B cell (primary cell): Measurements from ENCODE around the gene IRS4. TPM values are rescaled to one million over a fixed set of nuclear protein-coding genes. Genes with fewer than 3 reads are reported as not detected.

Source experiments
- ATAC-seq: fragments of 200-7000 bp; cut with Tn5 transposase; one replicate; pipeline ENCODE4 v1.10.0; 2021; ENCODE audit warnings: low read depth, mild to moderate bottlenecking, moderate number of reproducible peaks, moderate library complexity
- CTCF ChIA-PET: fragments of 350-600 bp; sonication (Branson Sonifier 250); formaldehyde crosslinking; loops from one replicate; lab custom pipeline; 2021; ENCODE audit warnings: antibody characterized with exemption, inconsistent platforms; lab: Charles Lee
- POLR2A ChIA-PET: fragments of 350-600 bp; sonication (Branson Sonifier 250); formaldehyde crosslinking; loops from one replicate; lab custom pipeline; 2021; ENCODE audit warnings: antibody characterized with exemption; lab: Charles Lee
- DNase-seq: peaks from one replicate; pipeline ENCODE4 v3.0.0; 2013
- H2AFZ ChIP-seq: 2 replicates; pipeline ENCODE4 v1.6.1; 2012; ENCODE audit warnings: mild to moderate bottlenecking, low read depth, low read length; ENCODE audit not compliant: insufficient read depth, poor library complexity, severe bottlenecking
- H3K27ac ChIP-seq, 2 donors: 1 replicate in 1 of 2; 2 replicates in 1 of 2; pipeline ENCODE4 v1.5.1; 2012 to 2013; ENCODE audit warnings: low read length in 2 of 2, mild to moderate bottlenecking in 2 of 2, moderate library complexity in 1 of 2
- H3K27me3 ChIP-seq, 4 experiments: fragments of 200-600 bp in 1 of 4; sonication (generic) in 1 of 4; replicated peaks in 1 of 4; 1 replicate in 2 of 4; 2 replicates in 2 of 4; pipeline versions ENCODE4 v1.6.1 to v1.7.0; 2013 to 2016; ENCODE audit warnings: low read length in 3 of 4, mild to moderate bottlenecking in 2 of 4, mixed read lengths in 1 of 4, moderate library complexity in 1 of 4; ENCODE audit not compliant: insufficient read depth in 4 of 4, control insufficient read depth in 3 of 4; ENCODE audit errors: control extremely low read depth in 1 of 4
- H3K36me3 ChIP-seq, 2 experiments: replicated peaks in 1 of 2; 1 replicate in 1 of 2; 2 replicates in 1 of 2; pipeline versions ENCODE4 v1.6.1 to v1.7.1; 2013; ENCODE audit warnings: low read length in 1 of 2; ENCODE audit not compliant: insufficient read depth in 2 of 2, control insufficient read depth in 1 of 2; ENCODE audit errors: control extremely low read depth in 1 of 2, extremely low read depth in 1 of 2
- H3K4me1 ChIP-seq, 2 donors: fragments of 200-600 bp in 1 of 2; sonication (generic) in 1 of 2; 1 replicate in 1 of 2; 2 replicates in 1 of 2; pipeline versions ENCODE4 v1.5.1 to v1.6.1; 2013 to 2017; ENCODE audit warnings: low read length in 2 of 2; ENCODE audit not compliant: control insufficient read depth in 2 of 2, insufficient read depth in 2 of 2
- H3K4me2 ChIP-seq: replicated peaks from 2 replicates; pipeline ENCODE3; 2012; ENCODE audit warnings: mild to moderate bottlenecking, low read depth, low read length; ENCODE audit not compliant: poor library complexity, severe bottlenecking
- H3K4me3 ChIP-seq, 5 experiments: fragments of 200-600 bp in 1 of 5; sonication (generic) in 1 of 5; 1 replicate in 3 of 5; 2 replicates in 2 of 5; pipeline versions ENCODE4 v1.5.1 to v1.7.0; 2011 to 2016; ENCODE audit warnings: low read length in 4 of 5, mild to moderate bottlenecking in 4 of 5, low read depth in 2 of 5, control low read depth in 1 of 5, moderate library complexity in 1 of 5; ENCODE audit not compliant: insufficient read depth in 1 of 5; ENCODE audit errors: control extremely low read depth in 1 of 5, extremely low read depth in 1 of 5
- H3K79me2 ChIP-seq: fragments of 200-600 bp; sonication (generic); one replicate; pipeline ENCODE4 v1.6.0; 2016; ENCODE audit warnings: low read length; ENCODE audit not compliant: control insufficient read depth, insufficient read depth
- H3K9ac ChIP-seq: fragments of 200-600 bp; sonication (generic); 2 replicates; pipeline ENCODE4 v1.6.1; 2017; ENCODE audit warnings: mild to moderate bottlenecking, low read length, moderate library complexity
- H3K9me3 ChIP-seq, 3 donors: one replicate each; pipeline versions ENCODE4 v1.6.1 to v1.7.1; 2013; ENCODE audit warnings: low read length in 2 of 3; ENCODE audit not compliant: control insufficient read depth in 2 of 3, insufficient read depth in 1 of 3; ENCODE audit errors: control extremely low read depth in 1 of 3
- H4K20me1 ChIP-seq: 2 replicates; pipeline ENCODE4 v1.6.0; 2012; ENCODE audit warnings: mild to moderate bottlenecking, low read length; ENCODE audit not compliant: insufficient read depth, control insufficient read depth, poor library complexity, severe bottlenecking
- H3K27ac Mint-ChIP-seq: one replicate; pipeline ENCODE4 v1.8.0; 2021; ENCODE audit warnings: mixed read lengths
- H3K27me3 Mint-ChIP-seq: one replicate; pipeline ENCODE4 v1.8.0; 2021; ENCODE audit warnings: mixed read lengths
- H3K4me1 Mint-ChIP-seq: one replicate; pipeline ENCODE4 v1.8.0; 2021; ENCODE audit warnings: mixed read lengths
- H3K4me3 Mint-ChIP-seq: one replicate; pipeline ENCODE4 v1.8.0; 2021; ENCODE audit warnings: mixed read lengths
- H3K9me3 Mint-ChIP-seq: one replicate; pipeline ENCODE4 v1.8.0; 2022; ENCODE audit warnings: mixed read lengths; ENCODE audit not compliant: insufficient read depth
- EZH2 ChIP-seq: IDR thresholded peaks from 2 replicates; pipeline ENCODE4 v1.6.1; 2012; ENCODE audit warnings: borderline replicate concordance, low read depth, mild to moderate bottlenecking, moderate library complexity, low read length; ENCODE audit not compliant: insufficient read depth, poor library complexity, severe bottlenecking
- WGBS: methylation state at CpG from one replicate; pipeline ENCODE4 v1.1.5; 2013; ENCODE audit warnings: missing lambda C conversion rate; ENCODE audit not compliant: insufficient coverage; 5-methylcytosine and 5-hydroxymethylcytosine counted together
- intact Hi-C: fragments of 100-400 bp; cut with micrococcal nuclease; formaldehyde crosslinking; loops from one replicate; pipeline ENCODE4 v1.10.0; 2022
- polyA plus RNA-seq: library from polyadenylated mRNA; depleted of rRNA; stranded (reverse); fragments of >200 nt; gene quantifications from 2 replicates; pipeline ENCODE4 v1.2.3, GENCODE V29; 2012
- total RNA-seq, 2 donors: library from RNA; stranded (reverse); fragments of 120-200 nt in 1 of 2; gene quantifications; 1 replicate in 1 of 2; 2 replicates in 1 of 2; pipeline versions ENCODE4 v1.2.3 to v1.2.4, GENCODE V29; 2013 to 2022
- TF ChIP-seq, protein P1 (sequence below): fragments of 200-600 bp; IDR thresholded peaks from one replicate; pipeline ENCODE4 v1.8.0; 2022; ENCODE audit warnings: antibody characterized with exemption, mild to moderate bottlenecking

Gene IRS4
- total and polyA plus RNA-seq, 2 donors (not counting 1 experiment from before 2014, with no cell fraction given), result not detected

DNA sequence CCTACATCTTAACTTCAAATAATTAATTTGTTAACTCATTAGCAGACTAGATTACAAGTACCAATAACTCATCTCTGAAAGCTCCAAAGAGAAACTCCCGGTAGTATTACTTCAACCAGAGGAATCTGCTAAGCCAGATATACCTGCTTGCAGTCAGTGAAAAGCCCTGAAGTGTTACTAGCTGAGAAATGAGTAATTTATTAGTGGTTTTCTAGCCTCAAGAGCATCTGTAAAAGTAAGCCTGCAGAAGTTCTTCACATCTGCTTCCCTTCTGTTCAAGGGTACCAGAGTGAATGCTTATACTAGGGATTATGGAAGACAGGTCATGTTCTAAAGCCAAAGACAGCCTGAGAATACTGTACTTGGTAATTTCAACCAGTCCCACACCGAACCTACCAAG, 34.7 kb downstream of the IRS4 start:
- H3K4me2 ChIP-seq, result no peak overlapping the region
- H3K4me1 ChIP-seq, result no peaks in the 10 kb centered on the region
- H3K9me3 ChIP-seq, result no peaks in the 10 kb centered on the region
- Mint-ChIP-seq H3K27ac (no peak overlapping the region), H3K9me3 (no peaks in the 10 kb centered on the region), H3K4me1 (no peaks in the 10 kb centered on the region), H3K4me3 (no peak overlapping the region), H3K27me3 (no peaks in the 10 kb centered on the region)
- TF ChIP-seq, protein P1, sequence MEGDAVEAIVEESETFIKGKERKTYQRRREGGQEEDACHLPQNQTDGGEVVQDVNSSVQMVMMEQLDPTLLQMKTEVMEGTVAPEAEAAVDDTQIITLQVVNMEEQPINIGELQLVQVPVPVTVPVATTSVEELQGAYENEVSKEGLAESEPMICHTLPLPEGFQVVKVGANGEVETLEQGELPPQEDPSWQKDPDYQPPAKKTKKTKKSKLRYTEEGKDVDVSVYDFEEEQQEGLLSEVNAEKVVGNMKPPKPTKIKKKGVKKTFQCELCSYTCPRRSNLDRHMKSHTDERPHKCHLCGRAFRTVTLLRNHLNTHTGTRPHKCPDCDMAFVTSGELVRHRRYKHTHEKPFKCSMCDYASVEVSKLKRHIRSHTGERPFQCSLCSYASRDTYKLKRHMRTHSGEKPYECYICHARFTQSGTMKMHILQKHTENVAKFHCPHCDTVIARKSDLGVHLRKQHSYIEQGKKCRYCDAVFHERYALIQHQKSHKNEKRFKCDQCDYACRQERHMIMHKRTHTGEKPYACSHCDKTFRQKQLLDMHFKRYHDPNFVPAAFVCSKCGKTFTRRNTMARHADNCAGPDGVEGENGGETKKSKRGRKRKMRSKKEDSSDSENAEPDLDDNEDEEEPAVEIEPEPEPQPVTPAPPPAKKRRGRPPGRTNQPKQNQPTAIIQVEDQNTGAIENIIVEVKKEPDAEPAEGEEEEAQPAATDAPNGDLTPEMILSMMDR, result no peak
- no peak for TF ChIP-seq EZH2
- WGBS, result no CpG with 5 or more reads among the region's 2 CpGs
- no peaks in the 10 kb centered on the region for H4K20me1 ChIP-seq
- intact Hi-C loops, result no loop called here
- ATAC-seq (no peak), DNase-seq (no peak)
- no peaks in the 10 kb centered on the region for H3K79me2 ChIP-seq
- no peaks in the 10 kb centered on the region for H3K36me3 ChIP-seq
- CTCF ChIA-PET, result no interaction called here
- H3K4me3 ChIP-seq, result no peak overlapping the region
- POLR2A ChIA-PET, result no interaction called here
- H3K27me3 ChIP-seq, result no peaks in the 10 kb centered on the region
- H2AFZ ChIP-seq, result no peak overlapping the region
- H3K27ac ChIP-seq, result no peak overlapping the region
- no peak overlapping the region for H3K9ac ChIP-seq

DNA sequence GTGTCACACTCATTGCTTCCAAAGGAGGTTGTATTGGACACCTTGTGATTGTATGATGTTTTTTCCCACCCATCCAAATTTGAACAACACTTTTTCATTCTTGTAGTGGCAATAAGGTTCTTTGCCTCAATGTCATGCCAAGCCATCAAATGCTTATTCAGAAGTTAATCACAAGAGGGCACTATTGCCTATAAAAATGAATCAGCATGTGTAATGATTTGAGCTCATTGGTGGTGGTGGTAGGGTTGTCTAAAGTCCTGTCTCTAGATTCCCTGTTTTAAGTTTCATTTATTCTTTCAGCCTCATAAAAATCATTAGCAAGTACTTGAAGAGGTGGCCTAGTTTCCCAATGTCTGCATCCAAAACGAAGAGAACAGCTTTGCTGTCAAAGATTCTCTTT, 37.0 kb downstream of the IRS4 start:
- ATAC-seq (no peak), DNase-seq (no peak)
- ChIA-PET POLR2A (no interaction called here), CTCF (no interaction called here)
- no peak overlapping the region for H3K9ac ChIP-seq
- no peak overlapping the region for H3K4me3 Mint-ChIP-seq
- no peak for TF ChIP-seq EZH2
- TF ChIP-seq, protein P1, result no peak
- no peak overlapping the region for H3K27ac Mint-ChIP-seq
- H2AFZ ChIP-seq, result no peak overlapping the region
- H4K20me1 ChIP-seq, result no peaks in the 10 kb centered on the region
- H3K4me3 ChIP-seq, result no peak overlapping the region
- H3K36me3 ChIP-seq, result no peaks in the 10 kb centered on the region
- no peak overlapping the region for H3K27ac ChIP-seq
- intact Hi-C loops, result no loop called here
- no peaks in the 10 kb centered on the region for H3K9me3 ChIP-seq
- no peaks in the 10 kb centered on the region for H3K27me3 ChIP-seq
- no peaks in the 10 kb centered on the region for H3K4me1 Mint-ChIP-seq
- WGBS, result no CpG with 5 or more reads among the region's 1 CpG
- no peaks in the 10 kb centered on the region for H3K27me3 Mint-ChIP-seq
- H3K9me3 Mint-ChIP-seq, result no peaks in the 10 kb centered on the region
- H3K79me2 ChIP-seq, result no peaks in the 10 kb centered on the region
- no peaks in the 10 kb centered on the region for H3K4me1 ChIP-seq
- H3K4me2 ChIP-seq, result no peak overlapping the region
